Progenitor cell of endocrine pancreas (in vitro differentiated cells): Measurements from ENCODE around the gene CYP19A1. TPM values are rescaled to one million over a fixed set of nuclear protein-coding genes. Genes with fewer than 3 reads are reported as not detected.

ENCODE experiments used
- DNase-seq: peaks from one replicate; pipeline ENCODE4 v3.0.0; 2021; ENCODE audit warnings: low spot score; ENCODE audit not compliant: unreplicated experiment
- H3K27ac Mint-ChIP-seq: 2 replicates; pipeline ENCODE4 v1.8.0; 2021; ENCODE audit warnings: mild to moderate bottlenecking, moderate library complexity, mixed read lengths
- H3K27me3 Mint-ChIP-seq: 2 replicates; pipeline ENCODE4 v1.8.0; 2021; ENCODE audit warnings: mixed read lengths
- H3K36me3 Mint-ChIP-seq: 2 replicates; pipeline ENCODE4 v1.8.0; 2022; ENCODE audit warnings: mixed read lengths; ENCODE audit not compliant: insufficient read depth
- H3K4me1 Mint-ChIP-seq: 2 replicates; pipeline ENCODE4 v1.8.0; 2021; ENCODE audit warnings: low read depth, mixed read lengths
- H3K4me3 Mint-ChIP-seq: 2 replicates; pipeline ENCODE4 v1.8.0; 2021; ENCODE audit warnings: low read depth, mild to moderate bottlenecking, moderate library complexity, mixed read lengths
- H3K9me3 Mint-ChIP-seq: 2 replicates; pipeline ENCODE4 v1.8.0; 2021; ENCODE audit warnings: low read depth, mixed read lengths
- CTCF ChIP-seq: fragments of 200-600 bp; sonication (generic); IDR thresholded peaks from one replicate; pipeline ENCODE4 v1.5.0; 2021; ENCODE audit warnings: antibody characterized with exemption, mild to moderate bottlenecking; ENCODE audit not compliant: unreplicated experiment
- microRNA-seq: library from miRNA; unstranded; fragments of <30 nt; microRNA quantifications from one replicate; pipeline ENCODE4 v1.1.0, GENCODE V29; 2020; ENCODE audit warnings: borderline number of aligned reads; ENCODE audit not compliant: unreplicated experiment
- total RNA-seq: library from RNA; stranded (reverse); gene quantifications from 2 replicates; pipeline ENCODE4 v1.2.1, GENCODE V29; 2021

The CYP19A1 gene
- total RNA-seq, 1 donor from 2014 or later: not detected

DNA sequence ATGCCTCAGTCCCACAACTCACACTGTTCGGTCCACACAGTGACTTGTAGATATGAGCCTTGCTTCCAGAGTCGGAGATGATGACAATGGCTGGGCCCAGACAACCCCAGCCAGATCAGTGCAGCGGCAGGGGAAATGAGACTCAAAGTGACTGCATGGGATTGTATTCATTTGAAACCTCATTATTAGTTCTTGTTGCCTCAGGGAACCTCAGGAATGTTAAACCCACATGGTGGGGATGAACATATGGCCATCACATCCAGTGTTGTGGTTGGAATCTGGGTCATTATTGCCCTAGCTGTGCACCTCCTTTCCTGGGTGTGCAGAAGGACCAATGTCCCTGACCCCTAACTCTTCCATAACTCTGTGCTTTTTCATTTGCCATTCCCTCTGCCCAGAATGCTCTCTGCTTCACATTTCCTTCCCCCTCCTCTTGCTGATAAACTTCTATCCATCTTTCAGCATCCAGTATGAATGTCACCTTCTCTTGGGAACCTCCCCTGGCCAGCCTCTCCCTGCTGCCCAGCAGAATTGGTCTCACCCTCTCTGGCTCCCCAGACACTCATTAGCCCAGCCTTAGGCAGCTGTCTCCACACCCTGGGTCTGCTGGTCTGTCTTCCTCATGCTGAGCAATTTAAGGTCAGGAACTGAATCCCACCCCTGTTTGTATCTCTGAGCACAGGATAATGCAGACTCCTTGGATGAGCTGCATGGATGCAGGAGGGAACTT lies 176.7 kb downstream of the CYP19A1 start:
- Mint-ChIP-seq H3K36me3 (no peaks in the 10 kb centered on the region), H3K9me3 (no peaks in the 10 kb centered on the region), H3K4me3 (no peak overlapping the region), H3K27me3 (peaks cover 24% of the 10 kb centered on the region), H3K27ac (no peak overlapping the region), H3K4me1 (peaks cover 2% of the 10 kb centered on the region)
- no peak for DNase-seq
- no peak for TF ChIP-seq CTCF

DNA sequence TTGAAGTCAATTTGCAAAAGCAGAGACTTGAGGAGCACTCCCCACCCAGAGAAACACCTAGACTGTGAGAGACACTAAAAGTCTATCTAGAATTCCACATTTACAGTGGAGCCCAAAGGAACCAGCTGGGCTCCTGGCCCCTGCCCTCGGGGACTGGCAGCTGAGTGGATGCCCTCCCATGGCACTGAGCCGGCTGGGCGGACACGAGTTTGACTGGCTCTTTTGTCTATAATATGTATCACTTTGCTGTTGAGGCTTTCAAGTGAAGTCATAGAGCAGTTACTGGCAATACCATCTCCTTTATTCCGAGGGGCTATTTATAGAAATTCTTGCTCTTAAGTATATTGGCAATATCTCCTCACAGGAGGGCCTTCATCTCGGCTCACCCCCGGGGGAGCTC lies 177.9 kb downstream of the CYP19A1 start:
- no peak for DNase-seq
- peaks cover 24% of the 10 kb centered on the region for H3K27me3 Mint-ChIP-seq
- no peaks in the 10 kb centered on the region for H3K36me3 Mint-ChIP-seq
- peaks cover 2% of the 10 kb centered on the region for H3K4me1 Mint-ChIP-seq
- H3K9me3 Mint-ChIP-seq: no peaks in the 10 kb centered on the region
- no peak overlapping the region for H3K27ac Mint-ChIP-seq
- no peak overlapping the region for H3K4me3 Mint-ChIP-seq
- no peak for TF ChIP-seq CTCF

Small RNAs within 50 kb of the gene (microRNA-seq; reads per million reads assigned to microRNA genes)
- gene MIR4713 (not detected), gene MIR7973-1 (not detected), gene MIR7973-2 (not detected)

Other genes with a start within 250 kb of the CYP19A1 start
- 0.27 TPM in 1 of 2 replicates, not detected in the other for gene TNFAIP8L3, start 243.7 kb downstream of the CYP19A1 start, total RNA-seq
- gene GLDN, start 3.1 kb upstream of the CYP19A1 start, total RNA-seq: 0.12 and 0.18 TPM in 2 replicates